Fibroblast of skin of right quadriceps (primary cell): Measurements from ENCODE around the gene MYO7B.

ENCODE experiments used
- DNase-seq: peaks from one replicate; pipeline ENCODE4 v3.0.0-alpha.2; 2013

MYO7B gene

DNA sequence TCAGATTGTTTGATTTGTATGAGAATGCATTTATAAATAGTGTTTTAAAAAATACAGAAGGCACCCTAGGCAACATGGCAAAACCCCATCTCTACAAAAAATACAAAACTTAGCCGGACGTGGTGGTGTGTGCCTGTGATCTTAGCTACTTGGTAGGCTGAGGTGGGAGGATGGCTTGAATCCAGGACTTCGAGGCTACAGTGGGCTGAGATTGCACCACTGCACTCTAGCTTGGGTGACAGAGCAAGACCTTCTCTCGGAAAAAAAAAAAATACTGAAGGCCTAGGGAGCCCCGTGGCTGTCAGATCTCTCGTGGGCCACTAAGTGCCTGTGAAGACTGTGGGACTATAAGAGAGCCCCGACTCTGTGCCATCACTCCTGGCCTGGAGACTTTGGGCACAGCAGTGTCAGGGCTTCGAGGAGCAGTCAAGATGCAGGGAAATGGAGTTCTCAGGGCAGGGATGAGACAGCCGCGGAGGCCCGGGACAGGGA, 40.5 kb downstream of the MYO7B start:
- DNase-seq = no peak

DNA sequence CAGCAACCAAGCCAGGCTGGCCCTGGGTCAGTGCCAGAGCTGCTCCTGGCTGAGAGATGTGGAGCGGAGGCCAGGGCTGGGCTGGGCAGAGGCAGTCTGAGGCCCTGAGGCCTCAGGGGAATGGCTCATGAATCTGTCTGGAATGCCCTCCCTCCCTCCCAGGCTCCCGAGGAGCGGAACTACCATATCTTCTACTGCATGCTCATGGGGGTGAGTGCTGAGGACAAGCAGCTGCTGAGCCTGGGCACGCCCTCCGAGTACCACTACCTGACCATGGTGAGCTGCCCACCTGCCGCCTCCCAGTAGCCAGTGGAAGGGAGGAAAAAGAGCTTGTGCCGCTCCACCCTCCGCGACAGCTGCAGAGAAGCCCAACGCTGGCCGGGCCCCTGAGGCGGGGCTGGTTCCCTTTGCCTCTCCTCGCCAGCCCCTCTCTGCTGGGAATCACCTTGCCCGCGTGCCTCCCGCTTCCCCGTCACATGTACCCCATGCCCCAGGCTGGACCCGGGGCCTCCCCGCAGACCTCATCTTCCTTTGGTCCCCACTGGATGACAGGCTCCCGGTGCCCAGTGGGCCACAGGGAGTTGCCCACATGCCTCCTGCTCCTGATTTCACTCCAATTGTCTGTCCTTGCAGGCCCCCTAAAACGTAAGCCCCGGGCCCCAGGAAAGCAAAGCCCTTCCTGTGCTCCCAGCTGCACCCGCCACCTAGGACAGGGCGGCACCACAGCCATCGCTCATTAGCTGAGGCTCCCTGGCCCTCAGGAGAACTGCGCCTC, 41.1 kb downstream of the MYO7B start:
- DNase-seq = peak; percentile 65

GRCh38 chr2:127577208-127577475, 41.7 kb downstream of the MYO7B start:
- DNase-seq = no peak

DNA sequence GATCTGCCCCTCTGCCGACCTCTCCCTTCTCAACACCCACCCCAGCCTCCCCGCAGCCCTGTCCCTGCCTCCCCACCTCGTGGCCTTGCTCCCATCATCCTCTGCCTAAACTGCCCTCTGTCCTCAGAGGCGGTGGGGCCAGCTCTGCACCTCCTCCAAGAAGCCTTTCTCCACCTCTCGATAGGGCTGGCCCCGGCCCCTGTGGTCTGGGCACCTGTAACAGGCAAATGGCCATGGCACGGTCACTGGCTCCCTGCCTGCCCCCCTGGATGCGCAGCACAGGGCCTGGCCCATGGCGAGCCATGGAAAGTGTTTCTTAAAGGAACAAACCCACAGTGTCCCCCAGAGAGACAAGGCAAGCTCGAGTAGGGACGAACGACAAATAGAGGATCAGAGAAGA, 42.0 kb downstream of the MYO7B start:
- DNase-seq = no peak

DNA sequence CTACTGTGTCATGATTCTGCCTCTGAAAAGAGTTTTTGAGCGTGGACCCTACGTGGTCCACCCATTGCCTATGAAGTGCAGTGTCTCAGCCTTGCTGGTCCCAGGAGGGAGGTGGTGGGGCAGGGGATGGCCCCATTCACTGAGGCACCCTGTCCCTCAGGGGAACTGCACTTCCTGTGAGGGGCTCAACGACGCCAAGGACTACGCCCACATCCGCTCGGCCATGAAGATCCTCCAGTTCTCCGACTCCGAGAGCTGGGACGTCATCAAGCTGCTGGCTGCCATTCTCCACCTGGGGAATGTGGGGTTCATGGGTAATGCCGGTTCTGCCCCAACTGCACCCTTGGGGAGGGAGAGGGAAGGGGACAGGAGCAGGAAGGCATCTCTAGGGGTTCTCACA, 42.5 kb downstream of the MYO7B start:
- no peak for DNase-seq

DNA sequence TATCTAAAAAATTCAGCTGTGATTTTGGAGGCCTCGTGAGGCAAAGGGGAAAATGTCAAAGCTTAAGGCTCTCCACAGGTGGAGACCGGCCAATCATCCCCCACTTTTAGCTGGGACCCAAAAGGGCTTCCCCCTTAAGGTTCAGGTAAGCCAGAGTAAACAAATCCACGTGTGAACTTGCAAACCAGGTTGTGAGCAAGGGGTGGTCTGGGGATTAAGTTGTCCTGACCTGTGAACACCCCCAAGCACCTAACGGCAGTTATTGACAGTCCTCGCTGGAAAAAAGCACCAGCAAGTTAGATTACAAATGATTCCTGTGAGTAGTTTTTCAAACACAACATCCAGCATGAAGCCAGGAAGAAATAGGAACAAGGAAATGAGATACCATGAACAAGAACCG, 42.9 kb downstream of the MYO7B start:
- no peak for DNase-seq

DNA sequence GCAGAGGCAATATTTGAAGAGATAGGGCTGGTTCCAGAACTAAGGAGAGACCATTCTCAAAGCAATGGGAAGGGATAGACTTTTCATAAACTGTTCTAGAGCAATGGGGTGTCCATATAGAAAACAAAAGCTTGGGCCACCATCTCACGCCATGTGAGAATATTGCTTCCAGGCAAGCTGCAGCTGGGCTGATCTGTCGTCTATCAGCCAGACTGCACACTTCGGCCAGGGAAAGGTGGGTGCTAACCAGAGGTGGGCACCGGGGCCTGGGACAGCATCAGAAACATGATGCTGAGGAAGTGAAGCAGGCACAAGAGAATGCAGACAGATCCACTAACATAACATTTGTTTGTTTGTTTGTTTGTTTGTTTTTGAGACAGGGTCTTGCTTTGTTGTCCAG, 43.7 kb downstream of the MYO7B start:
- DNase-seq = no peak

DNA sequence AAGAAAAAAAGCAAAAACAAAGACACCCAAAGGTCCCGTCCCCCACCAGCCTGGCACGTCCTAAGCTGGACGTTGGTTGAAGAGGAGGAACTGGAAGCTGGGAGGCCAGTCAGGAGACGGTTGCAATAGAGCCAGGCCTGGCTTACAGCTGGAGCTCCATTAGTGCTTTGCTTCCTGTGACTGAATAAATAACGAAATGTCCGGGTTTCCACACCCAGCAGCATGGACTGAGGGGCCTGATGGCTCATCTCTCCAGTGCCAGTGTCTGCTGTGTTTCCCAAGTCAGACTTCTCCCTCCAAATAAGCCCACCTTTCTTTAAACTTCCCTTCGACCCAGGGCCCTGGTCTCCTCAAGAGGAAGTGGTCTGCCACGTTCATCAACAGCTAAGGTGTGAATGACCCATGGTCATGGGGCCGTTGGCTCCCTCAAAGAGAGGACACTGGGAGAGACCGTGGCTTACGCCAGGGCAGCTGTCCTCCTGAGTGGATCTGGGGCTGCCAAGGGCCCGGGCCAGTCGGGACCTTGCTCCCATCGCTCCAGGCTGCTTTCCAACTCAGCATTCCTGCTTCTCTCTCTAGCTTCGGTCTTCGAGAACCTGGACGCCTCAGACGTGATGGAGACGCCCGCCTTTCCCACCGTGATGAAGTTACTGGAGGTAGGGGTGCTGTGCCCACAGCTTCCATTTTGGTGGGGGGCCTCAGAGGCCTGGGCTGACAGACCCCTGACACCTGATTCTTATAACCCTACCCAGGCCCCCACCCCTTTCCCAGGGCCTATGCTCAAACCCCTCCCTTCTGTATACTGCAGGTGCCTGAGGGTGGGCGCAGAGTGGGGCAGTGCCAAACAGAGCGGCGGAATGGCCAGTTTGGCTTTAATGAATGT, 44.9 kb downstream of the MYO7B start:
- no peak for DNase-seq

GRCh38 chr2:127581050-127581345, 45.5 kb downstream of the MYO7B start:
- DNase-seq = no peak

GRCh38 chr2:127581516-127582490, 46.3 kb downstream of the MYO7B start:
- no peak for DNase-seq

- DNase-seq = no peak
These were observed 47.7 kb downstream of the MYO7B start for GRCh38 chr2:127582863-127583861.

DNA sequence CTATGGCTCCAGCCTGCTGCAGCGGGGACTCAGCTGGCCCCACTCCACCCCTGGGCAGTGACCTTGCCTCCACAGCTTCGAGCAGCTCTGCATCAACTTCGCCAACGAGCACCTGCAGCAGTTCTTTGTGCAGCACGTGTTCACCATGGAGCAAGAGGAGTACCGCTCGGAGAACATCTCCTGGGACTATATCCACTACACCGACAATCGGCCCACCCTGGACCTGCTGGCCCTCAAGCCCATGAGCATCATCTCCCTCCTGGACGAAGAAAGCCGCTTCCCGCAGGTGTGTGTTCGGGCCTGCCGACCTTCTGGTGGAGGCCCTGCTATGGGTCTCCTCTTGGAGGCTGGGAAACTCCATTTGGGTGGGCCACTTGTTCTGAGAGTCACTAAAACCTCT, 48.6 kb downstream of the MYO7B start:
- DNase-seq = no peak

- no peak for DNase-seq
These were observed 49.1 kb downstream of the MYO7B start for GRCh38 chr2:127584516-127585033.

GRCh38 chr2:127585270-127585807, 49.9 kb downstream of the MYO7B start:
- DNase-seq = no peak

GRCh38 chr2:127586136-127586535, 50.7 kb downstream of the MYO7B start:
- DNase-seq = no peak

GRCh38 chr2:127586746-127587295, 51.3 kb downstream of the MYO7B start:
- DNase-seq = no peak

GRCh38 chr2:127588241-127588640, 52.8 kb downstream of the MYO7B start:
- no peak for DNase-seq

GRCh38 chr2:127589358-127589757, 53.9 kb downstream of the MYO7B start:
- DNase-seq = no peak

DNA sequence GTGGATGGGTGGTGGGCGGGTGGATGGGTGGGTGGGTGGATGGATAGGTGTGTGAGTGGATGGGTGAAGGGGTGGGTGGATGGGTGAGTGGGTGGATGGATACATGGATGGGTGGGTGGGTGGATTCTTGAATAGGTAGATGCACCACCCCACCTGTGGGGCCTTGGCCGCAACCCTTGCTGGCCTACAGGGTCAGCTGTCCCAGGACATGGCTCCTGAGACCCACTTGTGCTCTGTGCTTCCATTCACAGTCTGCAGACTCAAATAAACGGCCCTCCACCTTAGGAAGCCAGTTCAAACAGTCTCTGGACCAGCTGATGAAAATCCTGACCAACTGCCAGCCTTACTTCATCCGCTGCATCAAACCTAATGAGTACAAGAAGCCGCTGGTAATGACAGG, 54.4 kb downstream of the MYO7B start:
- no peak for DNase-seq

GRCh38 chr2:127590386-127591190, 55.1 kb downstream of the MYO7B start:
- no peak for DNase-seq
